Sciatic nerve (tissue), 2 donors: ENCODE data around the gene SH3BP1. TPM values are rescaled to one million over a fixed set of nuclear protein-coding genes. Genes with fewer than 3 reads are reported as not detected.
"Not testable (repeated sequence)": the region's sequence is repeated elsewhere in the genome, so short reads cannot be mapped to it uniquely, and the experiment has no call there.

Source experiments
- ATAC-seq: fragments of 200-7000 bp; cut with Tn5 transposase; one replicate; pipeline ENCODE4 v1.9.1; 2020; ENCODE audit warnings: mild to moderate bottlenecking, moderate library complexity
- DNase-seq: peaks from one replicate; pipeline ENCODE4 v3.0.0-alpha.2; 2020; ENCODE audit warnings: low spot score
- intact Hi-C: fragments of 100-400 bp; cut with DNase I; formaldehyde crosslinking; loops from one replicate; pipeline ENCODE4 v1.14.2; 2022
- total RNA-seq: library from RNA; stranded (reverse); fragmentation: NEBNext Ultra II Directional; extraction: Animal tissue kit (Norgen Biotek cat#: 25700); gene quantifications from one replicate; pipeline ENCODE4 v1.2.1, GENCODE V29; 2021
- donor health status: DM: no; HTN: no; CAD: no.
- donor health status: DM: no; HTN: no; CAD: no.

The SH3BP1 gene
- total RNA-seq, result 10.3 TPM

- intact Hi-C loops, result no loop called here
- ATAC-seq (no peak), DNase-seq (no peak)
Observed at GRCh38 chr22:37639070-37639760, at the start of gene SH3BP1. TSS of gene SH3BP1 (plus strand) at chr22:37639669. CDS start at chr22:37639788, 119 bp downstream.

- not testable (repeated sequence) for DNase-seq, ATAC-seq
- intact Hi-C loops, result loop anchor here (10.0 kb wide), 2 partner anchors 46 to 276 kb away; no protein-coding TSS in a partner anchor
Observed at GRCh38 chr22:37591081-37591480, 48.4 kb upstream of the SH3BP1 start.

GRCh38 chr22:37591823-37592404, 47.6 kb upstream of the SH3BP1 start:
- intact Hi-C loops, result loop anchor here (10.0 kb wide), 2 partner anchors 47 to 277 kb away; no protein-coding TSS in a partner anchor
- ATAC-seq (no peak), DNase-seq (no peak)

- intact Hi-C loops, result loop anchor here (10.0 kb wide), 2 partner anchors 49 to 279 kb away; no protein-coding TSS in a partner anchor
- no peak for ATAC-seq
Observed at GRCh38 chr22:37594237-37594636, 45.2 kb upstream of the SH3BP1 start.

GRCh38 chr22:37599153-37599552, 40.3 kb upstream of the SH3BP1 start:
- DNase-seq, result no peak
- intact Hi-C loops, result loop anchor here (10.0 kb wide), 2 partner anchors 54 to 284 kb away; no protein-coding TSS in a partner anchor
- ATAC-seq, result no peak

More at GRCh38 chr22:37594237-37594636, 45.2 kb upstream of the SH3BP1 start:
- no peak for DNase-seq

GRCh38 chr22:37601203-37601539, 38.3 kb upstream of the SH3BP1 start:
- intact Hi-C loops, result loop anchor here (5.0 kb wide), 1 partner anchor 976 kb away; no protein-coding TSS in a partner anchor
- no peak for ATAC-seq
- DNase-seq, result no peak

GRCh38 chr22:37601540-37602442, 37.7 kb upstream of the SH3BP1 start:
- intact Hi-C loops, result loop anchor here (5.0 kb wide), 1 partner anchor 976 kb away; no protein-coding TSS in a partner anchor
- ATAC-seq (no peak), DNase-seq (no peak)

- ATAC-seq, DNase-seq: not testable (repeated sequence)
- intact Hi-C loops, result loop anchor here (5.0 kb wide), 1 partner anchor 975 kb away; no protein-coding TSS in a partner anchor
Observed at GRCh38 chr22:37602546-37603277, 36.8 kb upstream of the SH3BP1 start.

- no peak for ATAC-seq
- intact Hi-C loops, result loop anchor here (5.0 kb wide), 1 partner anchor 973 kb away; no protein-coding TSS in a partner anchor
Observed at GRCh38 chr22:37604074-37604473, 35.4 kb upstream of the SH3BP1 start.

GRCh38 chr22:37604875-37605274, 34.6 kb upstream of the SH3BP1 start:
- no peak for DNase-seq
- no peak for ATAC-seq
- intact Hi-C loops, result loop anchor here (5.0 kb wide), 1 partner anchor 972 kb away; no protein-coding TSS in a partner anchor

More at GRCh38 chr22:37604074-37604473, 35.4 kb upstream of the SH3BP1 start:
- no peak for DNase-seq

- ATAC-seq (peak; percentile 34), DNase-seq (peak; percentile 91)
- intact Hi-C loops, result no loop called here
Observed at GRCh38 chr22:37607010-37607934, 32.2 kb upstream of the SH3BP1 start.

- intact Hi-C loops, result no loop called here
- DNase-seq (no peak), ATAC-seq (peak; percentile 0)
Observed at GRCh38 chr22:37607935-37608476, 31.5 kb upstream of the SH3BP1 start.

GRCh38 chr22:37608477-37609239, 30.8 kb upstream of the SH3BP1 start, which contains the start of gene GGA1:
TSS of gene GGA1 (plus strand) at chr22:37608834. CDS start at chr22:37608861, 27 bp downstream.
- DNase-seq (peak; percentile 97), ATAC-seq (peak; percentile 91)
- intact Hi-C loops, result no loop called here

- no peak for ATAC-seq
- DNase-seq, result no peak
- intact Hi-C loops, result no loop called here
Observed at GRCh38 chr22:37609240-37610152, 30.0 kb upstream of the SH3BP1 start.

GRCh38 chr22:37610153-37610475, 29.4 kb upstream of the SH3BP1 start:
- ATAC-seq, DNase-seq, intact Hi-C loops: not testable (repeated sequence)
